Hematopoietic multipotent progenitor cell treated with erythropoietin and hydrocortisone succinate and interleukin-3 and kit ligand, for 15 days (in vitro differentiated cells): ENCODE results near the gene CFI.

Source experiments
- DNase-seq: peaks from one replicate; pipeline ENCODE4 v3.0.0-alpha.2; 2015; ENCODE audit warnings: low spot score

The CFI gene

DNA sequence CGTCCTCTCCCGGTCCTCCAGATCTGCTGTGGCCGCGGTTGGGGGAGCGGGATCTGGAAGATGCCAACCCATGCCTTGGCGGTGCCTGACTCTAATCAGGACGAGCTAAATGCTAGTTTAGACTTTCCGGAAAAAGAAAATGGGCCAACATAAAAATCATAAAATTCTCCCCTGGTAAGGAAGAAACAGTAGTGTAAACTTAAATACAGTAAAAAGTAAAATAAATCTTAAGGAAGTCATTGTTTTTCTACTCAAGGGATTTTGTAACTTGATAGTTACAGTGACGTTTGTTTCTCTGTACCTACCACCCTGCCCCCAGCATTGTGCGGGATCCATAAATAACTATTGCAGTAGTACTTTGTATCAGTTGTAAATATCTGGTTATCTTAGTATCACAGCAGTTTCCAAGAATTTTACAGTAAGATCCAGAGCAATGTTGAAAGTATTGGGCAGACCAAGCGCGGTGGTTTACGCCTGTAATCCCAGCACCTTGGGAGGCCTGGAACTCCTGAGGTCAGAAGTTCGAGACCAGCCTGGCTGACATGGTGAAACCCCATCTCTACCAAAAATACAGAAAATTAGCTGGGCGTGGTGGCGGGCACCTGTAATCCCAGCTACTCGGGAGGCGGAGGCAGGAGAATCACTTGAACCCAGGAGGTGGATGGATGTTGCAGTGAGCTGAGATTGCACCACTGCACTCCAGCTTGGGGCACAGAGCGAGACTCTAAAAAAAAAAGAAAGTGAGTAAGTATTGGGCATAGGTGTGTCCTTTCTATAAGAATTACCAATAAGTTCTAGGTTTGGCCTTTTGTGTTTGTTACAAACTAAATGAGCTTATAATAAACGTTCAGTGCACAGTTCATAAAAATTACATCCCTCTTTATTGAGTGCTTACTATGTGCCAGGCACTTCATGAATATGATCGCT, 70.9 kb downstream of the CFI start:
- no peak for DNase-seq

GRCh38 chr4:109729718-109730618, 71.8 kb downstream of the CFI start, which contains the start of gene PLA2G12A:
Gene PLA2G12A, minus strand, starts transcription at chr4:109730070. Its CDS starts 261 bp downstream, at chr4:109729809.
- DNase-seq = peak; percentile 71

- DNase-seq = peak; percentile 9
These were observed 72.6 kb downstream of the CFI start for GRCh38 chr4:109729117-109729717.

- DNase-seq = no peak
These were observed 73.4 kb downstream of the CFI start for GRCh38 chr4:109728385-109728784.

DNA sequence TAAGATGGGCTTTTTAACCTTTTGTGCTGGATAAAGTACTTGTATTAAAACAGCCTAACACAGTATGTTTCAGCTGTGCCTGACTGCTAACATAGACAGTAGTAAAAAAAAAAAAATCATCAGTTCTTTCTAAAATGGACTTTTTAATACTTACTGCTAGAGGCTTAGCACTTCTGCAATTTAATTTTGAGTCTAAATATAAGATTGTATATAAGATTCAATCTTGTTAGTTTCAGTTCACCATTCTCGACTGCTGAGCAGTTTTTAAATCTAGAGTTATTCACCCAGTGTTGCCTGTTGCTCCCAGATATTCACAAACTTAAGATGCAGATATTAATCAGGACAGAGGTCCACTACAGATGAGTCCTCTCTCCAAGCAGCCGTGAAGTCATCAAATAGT, 78.7 kb downstream of the CFI start:
- DNase-seq = no peak

DNA sequence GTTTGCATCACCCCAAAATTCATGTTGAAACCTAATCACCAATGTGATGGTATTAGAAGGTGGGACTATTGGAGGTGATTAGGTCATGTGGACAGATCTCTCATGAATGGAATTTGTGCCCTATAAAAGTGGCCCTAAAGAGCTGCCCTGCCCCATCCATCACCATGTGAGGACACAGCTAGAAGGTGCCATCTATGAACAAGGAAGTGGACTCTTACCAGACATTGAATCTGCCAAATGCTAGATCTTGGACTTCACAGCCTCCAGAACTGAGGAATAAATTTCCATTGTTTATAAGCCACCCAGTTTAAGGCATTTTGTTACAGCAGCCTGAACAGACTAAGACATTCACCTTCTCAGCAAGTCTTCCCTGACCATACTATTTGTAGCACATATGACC, 79.4 kb downstream of the CFI start:
- no peak for DNase-seq

DNA sequence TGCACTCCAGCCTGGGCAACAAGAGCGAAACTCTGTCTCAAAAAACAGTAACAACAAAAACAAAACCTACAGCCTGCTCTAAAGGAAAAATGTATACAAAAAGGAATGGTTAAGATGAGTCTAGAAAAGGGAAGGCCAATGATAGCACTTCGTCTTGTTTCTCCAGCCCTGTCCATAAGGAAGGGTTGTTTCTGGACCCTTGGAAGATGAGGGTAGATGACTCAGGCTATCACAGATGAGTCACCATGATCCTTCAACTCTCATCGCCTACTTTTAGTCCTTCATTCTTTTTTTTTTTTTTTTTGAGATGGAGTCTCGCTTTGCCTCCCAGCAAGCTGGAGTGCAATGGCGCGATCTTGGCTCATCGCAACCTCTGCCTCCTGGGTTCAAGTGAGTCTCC, 80.8 kb downstream of the CFI start:
- no peak for DNase-seq

DNA sequence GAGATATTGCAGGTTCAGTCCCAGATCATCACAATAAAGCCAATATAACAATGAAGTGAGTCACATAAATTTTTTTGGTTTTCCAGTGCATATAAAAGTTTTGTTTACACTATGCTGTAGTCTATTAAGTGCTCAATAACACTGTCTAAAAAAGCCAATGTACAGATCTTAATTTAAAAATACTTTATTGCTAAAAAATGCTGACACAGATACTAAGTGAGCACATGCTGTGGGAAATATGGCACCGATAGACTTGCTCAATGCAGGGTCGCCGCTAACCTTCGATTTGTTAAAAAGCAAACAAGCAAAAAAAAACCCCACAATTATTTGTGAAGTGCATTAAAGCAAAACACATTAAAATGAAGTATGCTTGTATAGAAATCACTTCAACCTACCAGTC, 82.2 kb downstream of the CFI start:
- no peak for DNase-seq

DNA sequence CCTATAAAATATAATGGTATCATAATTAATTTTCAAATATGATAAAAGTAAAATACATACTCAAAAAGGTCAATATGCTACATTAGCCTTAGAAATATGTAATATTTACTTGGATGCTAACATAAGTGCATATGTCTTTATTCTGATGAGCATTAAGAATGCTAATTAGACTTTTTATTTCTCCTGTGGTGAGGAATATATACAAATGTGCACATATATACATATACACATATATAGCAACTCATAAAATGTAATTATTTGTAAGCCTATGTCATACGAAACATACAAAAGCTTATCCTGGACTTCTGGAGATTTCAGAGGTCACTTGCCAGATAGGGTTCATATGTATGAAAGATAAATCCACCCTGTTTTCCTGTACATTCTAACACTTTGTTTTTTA, 83.0 kb downstream of the CFI start:
- no peak for DNase-seq

GRCh38 chr4:109713500-109713899, 88.3 kb downstream of the CFI start:
- no peak for DNase-seq

DNA sequence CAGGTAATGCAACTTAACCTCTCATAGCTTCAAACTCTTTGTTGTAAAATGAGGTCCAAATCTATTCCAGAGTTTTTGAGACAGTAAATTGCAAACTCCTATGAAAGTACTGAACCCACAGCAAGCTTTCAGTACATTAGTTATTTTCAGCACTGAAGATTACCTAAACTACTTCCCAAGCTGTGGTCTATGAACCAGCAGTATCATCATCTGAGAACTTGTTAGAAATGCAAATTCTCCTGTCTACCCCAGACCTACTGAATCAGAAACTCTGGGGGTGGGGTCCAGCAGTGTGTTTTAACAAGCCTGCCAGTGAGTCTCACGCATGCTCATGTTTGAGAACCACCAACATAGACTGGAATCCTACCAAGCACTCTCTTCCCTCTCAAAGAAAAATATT, 92.8 kb downstream of the CFI start:
- no peak for DNase-seq

GRCh38 chr4:109708435-109708834, 93.4 kb downstream of the CFI start:
- DNase-seq = no peak

- no peak for DNase-seq
These were observed 98.0 kb downstream of the CFI start for GRCh38 chr4:109703664-109704361.

GRCh38 chr4:109702950-109703663, 98.7 kb downstream of the CFI start, which contains the start of gene CASP6:
Gene CASP6, minus strand, starts transcription at chr4:109703445. Its CDS starts 50 bp downstream, at chr4:109703395.
- peak; percentile 78 for DNase-seq

- DNase-seq = no peak
These were observed 100.0 kb downstream of the CFI start for GRCh38 chr4:109701566-109702410.

- no peak for DNase-seq
These were observed 102.1 kb downstream of the CFI start for GRCh38 chr4:109699553-109700225.

DNA sequence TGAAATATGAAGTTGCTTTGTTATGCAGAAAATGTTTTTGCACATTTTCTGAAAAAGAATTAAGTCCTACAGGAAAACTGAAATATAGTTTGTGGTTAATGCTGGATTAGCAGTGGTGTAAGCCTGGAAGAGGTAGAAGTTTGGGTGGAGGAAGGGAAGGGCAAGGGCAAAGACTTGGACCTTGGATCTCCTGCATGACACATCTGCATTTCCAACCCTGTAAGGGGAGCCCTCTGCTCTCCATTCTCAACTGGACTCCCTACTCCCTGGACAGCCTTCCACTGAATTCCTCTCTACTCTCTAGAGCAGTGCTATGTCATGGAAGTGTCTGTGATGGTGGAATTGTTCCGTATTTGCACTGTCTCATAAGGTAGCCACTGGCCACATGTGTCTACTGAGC, 103.1 kb downstream of the CFI start:
- no peak for DNase-seq

GRCh38 chr4:109691411-109691920, 110.3 kb downstream of the CFI start:
- DNase-seq = no peak
